ES-I3 (cell line): ENCODE data around the gene RNF223.

Experiments
- H3K36me3 ChIP-seq: 2 replicates; pipeline ENCODE4 v1.6.1; 2013; ENCODE audit warnings: mild to moderate bottlenecking, low read length, control low read depth, moderate library complexity; ENCODE audit not compliant: insufficient read depth
- H3K4me1 ChIP-seq: 2 replicates; pipeline ENCODE4 v1.6.1; 2013; ENCODE audit warnings: mild to moderate bottlenecking, control low read depth, low read length; ENCODE audit not compliant: insufficient read depth
- H3K9ac ChIP-seq: 2 replicates; pipeline ENCODE4 v1.6.1; 2013; ENCODE audit warnings: low read depth, mild to moderate bottlenecking, low read length, moderate library complexity
- H3K9me3 ChIP-seq: 2 replicates; pipeline ENCODE4 v1.6.1; 2013; ENCODE audit warnings: mild to moderate bottlenecking, low read length, moderate library complexity; ENCODE audit not compliant: control insufficient read depth, insufficient read depth

The RNF223 gene

GRCh38 chr1:1073743-1074587, at the start of gene RNF223:
RNF223 (minus strand) TSS chr1:1074306; CDS start chr1:1072566, 1,740 bp downstream.
- H3K9me3 ChIP-seq, result no peaks in the 10 kb centered on the region
- no peaks in the 10 kb centered on the region for H3K36me3 ChIP-seq
- H3K9ac ChIP-seq, result no peak within 1 kb of the TSS
- peaks cover 7% of the 10 kb centered on the region; the same call in 1 of the 2 replicates for H3K4me1 ChIP-seq

- peaks cover 3% of the 10 kb centered on the region; the same call in 1 of the 2 replicates for H3K4me1 ChIP-seq
- no peaks in the 10 kb centered on the region for H3K9me3 ChIP-seq
- H3K36me3 ChIP-seq, result no peaks in the 10 kb centered on the region
- H3K9ac ChIP-seq, result no peak overlapping the region
Measured at GRCh38 chr1:1122981-1123480, 48.9 kb upstream of the RNF223 start.

GRCh38 chr1:1122078-1122811, 48.1 kb upstream of the RNF223 start:
- Histone ChIP-seq H3K4me1 (peaks cover 3% of the 10 kb centered on the region; the same call in 1 of the 2 replicates), H3K9me3 (no peaks in the 10 kb centered on the region), H3K36me3 (no peaks in the 10 kb centered on the region), H3K9ac (peak overlapping the region; percentile 30; the same call in 1 of the 2 replicates)

GRCh38 chr1:1121611-1122077, 47.5 kb upstream of the RNF223 start:
- Histone ChIP-seq H3K9me3 (no peaks in the 10 kb centered on the region), H3K36me3 (no peaks in the 10 kb centered on the region), H3K9ac (no peak overlapping the region), H3K4me1 (peaks cover 3% of the 10 kb centered on the region; the same call in 1 of the 2 replicates)

GRCh38 chr1:1120866-1121591, 46.9 kb upstream of the RNF223 start:
- Histone ChIP-seq H3K36me3 (no peaks in the 10 kb centered on the region), H3K4me1 (peaks cover 3% of the 10 kb centered on the region; the same call in 1 of the 2 replicates), H3K9ac (no peak overlapping the region), H3K9me3 (no peaks in the 10 kb centered on the region)

- no peak overlapping the region for H3K9ac ChIP-seq
- H3K9me3 ChIP-seq, result no peaks in the 10 kb centered on the region
- no peaks in the 10 kb centered on the region for H3K36me3 ChIP-seq
- H3K4me1 ChIP-seq, result peaks cover 3% of the 10 kb centered on the region; the same call in 1 of the 2 replicates
Measured at GRCh38 chr1:1120096-1120495, 46.0 kb upstream of the RNF223 start.

- Histone ChIP-seq H3K36me3 (no peaks in the 10 kb centered on the region), H3K9ac (no peak overlapping the region), H3K4me1 (peaks cover 3% of the 10 kb centered on the region; the same call in 1 of the 2 replicates), H3K9me3 (no peaks in the 10 kb centered on the region)
Measured at GRCh38 chr1:1119272-1119890, 45.3 kb upstream of the RNF223 start.

- Histone ChIP-seq H3K9ac (no peak overlapping the region), H3K4me1 (peaks cover 3% of the 10 kb centered on the region; the same call in 1 of the 2 replicates), H3K9me3 (no peaks in the 10 kb centered on the region), H3K36me3 (no peaks in the 10 kb centered on the region)
Measured at GRCh38 chr1:1118876-1119220, 44.7 kb upstream of the RNF223 start.

- Histone ChIP-seq H3K9me3 (peaks cover 2% of the 10 kb centered on the region; the same call in 1 of the 2 replicates), H3K9ac (no peak overlapping the region), H3K36me3 (no peaks in the 10 kb centered on the region; the same call in 1 of the 2 replicates), H3K4me1 (peaks cover 3% of the 10 kb centered on the region; the same call in 1 of the 2 replicates)
Measured at GRCh38 chr1:1118011-1118875, 44.1 kb upstream of the RNF223 start.

GRCh38 chr1:1117469-1117831, 43.3 kb upstream of the RNF223 start:
- Histone ChIP-seq H3K9ac (no peak overlapping the region), H3K36me3 (no peaks in the 10 kb centered on the region; the same call in 1 of the 2 replicates), H3K9me3 (peaks cover 2% of the 10 kb centered on the region; the same call in 1 of the 2 replicates), H3K4me1 (peaks cover 3% of the 10 kb centered on the region; the same call in 1 of the 2 replicates)

GRCh38 chr1:1116701-1117468, 42.8 kb upstream of the RNF223 start:
- peaks cover 2% of the 10 kb centered on the region; the same call in 1 of the 2 replicates for H3K9me3 ChIP-seq
- no peaks in the 10 kb centered on the region for H3K4me1 ChIP-seq
- H3K36me3 ChIP-seq, result no peaks in the 10 kb centered on the region; the same call in 1 of the 2 replicates
- peak overlapping the region; percentile 48; the same call in 1 of the 2 replicates for H3K9ac ChIP-seq
